ENCODE measurements around the gene JTB.

The JTB gene

DNA sequence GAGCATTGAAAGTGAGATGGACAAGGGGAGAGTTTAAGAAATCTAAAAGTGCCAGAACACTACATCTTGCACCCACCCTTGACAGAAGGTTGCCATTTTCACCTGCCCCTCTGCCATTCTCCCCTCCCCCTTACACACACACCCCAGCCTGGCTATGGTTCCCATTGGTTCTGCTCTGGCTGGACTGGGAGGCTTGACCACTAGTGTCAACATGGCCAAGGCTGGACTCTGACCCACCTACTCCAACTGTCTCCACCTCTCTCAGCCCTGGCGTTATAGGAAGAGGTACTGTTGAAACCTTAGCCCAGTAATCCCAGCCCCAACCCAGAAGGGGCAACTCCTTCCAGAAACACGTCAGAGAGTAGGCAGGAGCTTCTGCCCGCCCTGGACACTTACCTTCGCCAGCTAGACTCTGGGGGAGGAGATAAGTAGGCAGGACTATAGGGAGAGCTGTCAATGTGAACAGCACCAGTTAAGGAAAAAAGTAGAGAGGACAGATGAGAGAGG lies 23.6 kb downstream of the JTB start:
- DNase-seq (ENCODE audit: low read depth): no peak

- no peak for DNase-seq (ENCODE audit: low read depth)
Observed at GRCh38 chr1:153951801-153952200, 25.7 kb downstream of the JTB start.

DNA sequence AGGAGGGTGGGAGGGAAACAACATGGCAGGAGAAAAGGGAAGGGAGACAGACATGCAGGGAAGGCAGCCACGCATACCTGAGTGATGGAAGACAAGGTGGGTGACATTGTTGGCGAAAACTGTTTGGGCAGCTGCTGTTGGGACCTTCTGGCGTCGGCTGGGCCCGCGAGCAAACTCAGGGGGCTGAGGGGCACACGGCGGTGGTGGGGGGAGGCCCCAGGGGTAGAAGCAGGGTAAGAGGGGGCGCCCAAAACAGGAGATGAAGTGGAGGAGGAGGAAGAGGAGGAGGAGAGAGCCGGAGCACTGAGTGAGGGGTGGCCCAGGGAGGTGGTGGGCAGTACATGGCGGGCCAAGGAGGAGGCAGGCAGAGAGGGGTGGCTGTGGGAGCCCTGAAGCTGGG lies 26.3 kb downstream of the JTB start:
- DNase-seq (ENCODE audit: low read depth): no peak

DNA sequence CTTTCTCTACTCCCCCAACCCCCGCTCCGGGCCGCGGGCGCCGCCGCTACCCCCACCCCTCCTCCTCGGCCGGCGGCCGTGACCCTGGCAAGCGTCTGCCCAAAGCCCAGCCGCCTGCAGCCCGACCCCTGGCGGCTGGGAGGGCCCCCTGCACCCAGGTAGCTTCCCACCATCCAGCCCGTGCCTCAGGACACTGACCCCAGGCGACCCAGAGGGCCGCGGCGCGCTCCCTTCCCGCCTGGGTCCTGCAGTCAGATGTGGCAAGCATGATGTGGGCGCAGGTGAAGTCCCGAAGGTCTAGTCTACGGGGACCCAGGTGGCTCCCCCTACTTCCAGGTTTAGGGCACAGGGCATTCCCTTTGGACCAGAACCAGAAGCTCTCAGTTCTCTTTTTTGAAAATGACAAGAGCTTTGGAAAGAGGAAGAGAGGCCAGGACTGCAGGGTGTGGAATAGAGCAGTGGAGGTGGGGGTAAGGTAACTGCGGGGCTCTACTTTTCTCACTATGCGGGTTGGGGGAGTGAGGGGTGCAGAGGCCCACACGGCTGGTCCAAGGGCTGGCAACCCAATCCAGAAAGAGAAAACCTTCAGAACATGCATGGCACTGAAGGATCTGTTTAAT lies 30.7 kb downstream of the JTB start, which contains the start of gene DENND4B:
DENND4B (minus strand) TSS at position 97 of the 620 bp plus-strand sequence. CDS start 2,344 bp downstream, outside the sequence.
- peak; percentile 55 for DNase-seq (ENCODE audit: low read depth)

DNA sequence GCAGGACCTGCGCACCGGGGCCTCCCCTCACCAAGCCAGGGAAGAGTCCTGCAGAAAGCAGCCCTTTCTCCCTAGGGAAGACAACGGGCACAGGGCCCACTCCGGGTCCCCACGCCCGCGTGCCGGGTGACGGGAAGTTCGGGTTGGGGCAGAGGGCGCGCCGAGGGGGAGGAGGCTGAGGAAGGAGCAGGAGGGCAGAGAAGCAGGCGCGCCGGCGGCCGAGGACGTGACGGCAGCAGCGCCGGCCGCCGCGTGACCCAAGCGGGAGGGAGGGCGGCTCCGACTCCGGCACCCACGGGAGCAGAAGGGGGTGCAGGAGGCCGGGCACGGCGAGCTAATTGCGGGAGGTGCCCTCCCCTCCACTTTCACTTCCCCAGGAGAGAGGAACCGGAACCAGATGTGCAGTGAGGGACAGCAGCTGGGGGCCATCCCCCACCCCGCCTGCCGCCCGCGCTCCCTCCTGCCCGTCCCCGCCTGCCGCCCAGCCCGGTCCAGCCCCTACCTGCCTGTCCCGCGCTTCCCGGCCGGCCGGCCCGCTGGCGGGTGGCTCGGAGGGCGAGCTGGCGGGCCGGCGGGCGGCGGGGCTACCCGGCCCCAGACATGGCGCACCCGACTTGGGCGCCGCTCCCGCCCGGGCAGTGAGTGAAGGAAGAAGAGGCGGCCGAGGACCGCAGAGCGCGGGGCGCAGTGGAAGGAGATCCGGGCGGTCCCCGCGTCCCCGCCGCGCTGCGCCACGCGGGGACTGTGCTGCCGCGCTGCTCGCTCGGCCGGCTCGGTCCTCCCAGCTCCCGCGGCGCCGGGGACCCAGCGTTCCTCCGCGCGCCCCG lies 31.5 kb downstream of the JTB start:
- DNase-seq (ENCODE audit: low read depth): peak; percentile 42

DNA sequence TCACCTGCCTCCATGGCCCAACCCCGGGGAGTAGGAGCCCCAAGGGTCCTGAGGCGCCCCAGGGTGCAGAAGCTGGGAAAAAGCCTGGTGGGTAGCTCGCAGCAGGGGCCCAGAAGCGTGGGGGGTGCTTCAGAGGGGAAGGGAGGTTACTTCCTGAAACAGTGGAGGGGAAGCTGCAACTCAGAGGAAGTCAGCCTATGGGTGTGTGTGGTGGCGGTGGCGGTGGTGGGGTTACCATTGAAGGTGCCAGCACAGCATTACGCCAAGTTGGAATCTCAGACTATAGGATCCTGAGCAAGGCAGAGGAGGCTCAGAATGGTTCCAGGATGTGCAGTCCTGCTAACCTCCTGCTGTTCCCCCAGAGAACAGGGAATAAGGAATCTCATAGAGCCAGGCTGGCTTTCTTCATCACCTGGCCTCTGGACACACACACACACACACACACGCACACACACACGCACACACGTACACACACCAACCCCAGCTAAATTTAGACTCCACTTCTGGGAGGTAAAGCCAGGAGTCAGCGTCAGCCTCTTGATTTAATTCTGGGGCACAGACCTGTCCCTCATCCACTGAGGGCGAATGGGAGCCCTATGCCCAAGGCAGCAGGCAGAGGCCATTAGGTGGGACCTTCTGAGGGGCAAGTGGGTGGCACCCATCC lies 32.2 kb downstream of the JTB start:
- DNase-seq (ENCODE audit: low read depth): no peak

GRCh38 chr1:153944827-153945117 lies 32.7 kb downstream of the JTB start:
- DNase-seq (ENCODE audit: low read depth): no peak

- DNase-seq (ENCODE audit: low read depth): no peak
Observed at GRCh38 chr1:153944005-153944826, 33.3 kb downstream of the JTB start.

DNA sequence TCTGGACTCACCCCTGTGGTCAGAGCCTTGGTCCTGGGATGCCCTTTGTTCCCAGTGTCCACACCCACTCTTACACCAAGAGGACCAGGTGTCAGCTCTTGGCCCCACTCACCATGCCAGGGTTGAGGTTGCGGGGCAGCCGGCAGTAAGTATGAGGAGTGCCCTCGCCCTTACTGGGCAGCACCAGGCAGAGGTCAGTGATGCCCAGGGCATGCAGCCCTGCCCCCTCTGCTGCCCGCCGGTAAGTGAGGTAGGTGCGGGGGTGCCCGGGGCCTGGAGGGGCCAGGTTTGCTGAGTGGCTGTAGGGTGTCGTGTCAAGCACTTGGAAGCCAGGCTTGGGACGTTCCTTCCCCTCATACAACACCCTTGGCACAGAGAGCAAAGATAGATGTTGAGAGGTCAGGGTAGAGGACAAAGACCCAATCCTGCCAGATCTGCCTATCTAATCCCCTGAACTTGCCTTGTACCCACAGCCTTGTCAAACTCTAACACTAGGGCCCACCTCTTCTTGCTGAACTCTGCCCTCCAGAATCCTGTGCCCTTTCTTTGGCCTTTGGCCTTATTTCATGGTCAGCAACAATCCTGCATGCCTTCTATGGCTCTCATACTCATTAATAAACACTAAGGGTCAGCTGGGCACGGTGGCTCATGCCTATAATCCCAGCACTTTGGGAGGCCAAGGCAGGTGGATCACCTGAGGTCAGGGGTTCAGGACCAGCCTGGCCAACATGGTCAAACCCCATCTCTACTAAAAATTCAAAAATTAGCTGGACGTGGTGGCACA lies 34.5 kb downstream of the JTB start:
- no peak for DNase-seq (ENCODE audit: low read depth)

DNA sequence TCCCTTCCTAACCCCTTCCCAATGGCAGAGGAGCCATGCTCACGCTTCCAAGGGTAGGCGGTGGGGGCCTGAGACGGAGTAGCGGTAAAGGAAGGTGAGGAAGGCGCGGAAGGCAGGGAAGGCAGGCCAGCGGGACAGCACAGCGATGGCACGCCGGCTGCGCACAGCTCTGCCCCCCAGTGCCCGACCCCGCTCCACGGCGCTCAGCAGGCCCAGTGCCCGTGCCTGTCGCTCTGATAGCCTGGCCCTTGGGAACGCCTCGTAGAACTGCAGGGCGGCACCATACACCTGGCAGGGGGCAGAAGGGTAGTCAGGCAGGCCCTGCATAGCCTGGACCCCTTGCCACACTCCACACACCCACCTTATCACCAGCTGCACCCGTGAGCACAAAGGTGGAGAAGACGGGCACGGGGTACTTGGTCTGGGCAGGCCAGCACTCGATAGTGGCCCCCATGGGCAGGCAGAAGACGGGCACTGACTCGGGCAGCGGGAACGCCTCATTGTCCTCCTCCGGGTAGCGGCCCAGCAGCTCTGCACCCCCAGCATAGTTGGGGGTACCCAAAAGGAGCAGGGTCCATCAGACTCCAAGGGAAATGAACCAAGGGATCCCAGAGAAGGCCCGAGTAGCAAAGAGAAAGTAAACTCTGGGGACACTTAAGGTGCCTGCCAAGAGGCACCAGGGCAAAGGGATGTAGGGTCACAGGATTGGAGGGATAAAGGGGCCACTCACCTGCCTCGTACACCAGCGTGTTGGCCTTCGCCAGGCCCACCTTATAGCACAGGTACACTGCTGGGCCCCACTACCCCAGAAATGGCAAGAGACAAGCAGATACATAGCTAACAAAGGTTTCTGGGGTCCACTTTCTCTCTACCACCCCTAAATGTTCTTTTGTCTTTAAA lies 35.4 kb downstream of the JTB start:
- DNase-seq (ENCODE audit: low read depth): no peak

GRCh38 chr1:153940756-153941155 lies 36.7 kb downstream of the JTB start:
- no peak for DNase-seq (ENCODE audit: low read depth)

GRCh38 chr1:153939476-153939875 lies 38.0 kb downstream of the JTB start:
- DNase-seq (ENCODE audit: low read depth): no peak

DNA sequence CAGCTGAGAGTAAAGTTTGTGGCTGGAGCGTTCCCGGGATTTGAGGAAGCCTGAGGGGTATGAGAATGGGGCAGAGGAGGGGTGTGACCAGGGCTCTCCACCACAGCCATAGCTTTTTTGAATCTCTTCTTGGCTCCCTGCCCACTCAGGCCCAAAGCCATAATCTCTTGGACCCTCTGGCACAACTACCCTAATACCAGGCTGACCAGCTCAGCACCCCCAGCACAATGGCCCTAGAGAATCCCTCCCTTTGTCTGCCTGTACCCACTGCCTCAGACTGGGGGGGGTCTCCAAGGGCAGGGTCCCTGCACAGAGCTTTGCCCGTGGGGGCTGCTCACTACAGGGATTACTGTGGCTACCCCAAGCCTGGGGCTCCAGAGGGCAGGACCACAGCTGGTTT lies 38.5 kb downstream of the JTB start:
- DNase-seq (ENCODE audit: low read depth): no peak

DNA sequence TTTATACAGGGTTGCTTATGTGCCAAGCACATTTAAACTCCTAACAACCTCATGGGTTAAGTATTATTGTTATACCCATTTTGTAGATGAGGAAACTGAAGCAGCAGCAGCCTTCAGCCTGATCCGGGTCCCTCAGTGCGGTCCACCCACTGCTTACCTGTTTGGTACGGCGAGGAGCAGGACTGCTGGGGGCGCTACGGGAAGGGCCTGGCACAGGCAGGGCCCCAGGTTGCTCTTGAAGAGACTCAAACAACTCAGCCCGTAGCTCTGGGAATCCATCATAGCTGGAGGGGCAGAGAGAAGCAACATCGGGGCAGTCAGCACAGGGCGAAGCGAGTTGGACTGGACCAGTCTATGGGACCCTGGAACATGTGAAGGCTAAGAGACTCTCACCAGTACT lies 40.1 kb downstream of the JTB start:
- no peak for DNase-seq (ENCODE audit: low read depth)

DNA sequence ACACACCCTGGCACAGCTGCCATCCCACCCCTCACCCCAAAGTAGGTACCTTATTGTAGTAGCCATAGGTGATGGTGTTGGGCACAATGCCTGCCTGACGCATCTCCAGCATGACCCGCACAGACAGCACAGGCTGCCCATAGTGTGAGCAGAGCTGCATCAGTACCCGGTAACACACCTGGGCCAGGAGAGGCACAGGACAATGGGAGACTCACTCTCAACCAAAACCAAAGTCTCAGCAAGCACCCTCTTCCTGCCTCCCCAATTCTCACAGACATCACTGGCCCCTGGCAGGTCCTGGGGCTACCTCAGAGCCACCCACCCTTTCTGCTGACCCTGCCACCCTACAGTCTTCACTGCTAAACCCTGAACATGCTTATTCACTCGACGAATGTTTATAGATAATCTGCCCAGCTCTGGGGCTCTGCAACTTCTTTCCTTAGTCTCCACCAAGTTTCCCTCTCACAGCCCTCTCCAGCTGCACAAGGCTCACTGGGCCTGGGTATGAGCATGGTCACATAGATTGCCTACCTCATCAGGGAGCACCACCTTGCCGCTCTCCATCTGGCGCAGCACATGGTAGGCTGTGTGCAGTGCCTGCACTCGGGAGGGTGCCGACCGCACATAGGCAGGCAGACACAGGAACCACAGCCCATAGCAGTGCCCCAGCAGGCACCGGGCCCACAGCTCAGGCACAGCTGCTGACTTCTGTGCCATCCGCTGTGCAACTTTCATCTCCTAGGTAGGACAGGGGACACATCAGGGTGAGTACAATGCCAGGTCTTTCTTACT lies 41.3 kb downstream of the JTB start:
- no peak for DNase-seq (ENCODE audit: low read depth)

DNA sequence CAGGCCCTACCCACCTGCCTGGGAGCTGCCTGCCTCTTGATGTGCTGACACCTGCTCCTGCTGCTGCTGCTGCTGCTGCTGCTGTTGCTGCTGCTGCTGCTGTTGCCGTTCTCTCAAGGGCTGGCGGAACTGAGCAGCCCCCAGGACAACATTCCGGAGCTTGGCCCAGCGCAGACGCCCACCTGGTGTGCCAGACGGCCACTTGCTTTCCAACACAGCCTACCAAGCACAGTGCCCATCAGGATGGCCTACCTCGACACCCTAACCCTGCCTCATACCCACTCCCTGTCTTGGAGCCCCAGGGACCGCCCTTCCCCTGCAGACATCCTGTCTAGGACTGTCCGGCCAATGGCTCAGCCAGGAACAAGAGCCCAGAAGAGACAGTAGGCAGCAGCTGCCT lies 42.7 kb downstream of the JTB start:
- DNase-seq (ENCODE audit: low read depth): no peak

- DNase-seq (ENCODE audit: low read depth): no peak
Observed at GRCh38 chr1:153933955-153934354, 43.5 kb downstream of the JTB start.

GRCh38 chr1:153933430-153933829 lies 44.0 kb downstream of the JTB start:
- no peak for DNase-seq (ENCODE audit: low read depth)

Measured in fibroblast of the conjunctiva (primary cell).